HG02981 (cell line): ENCODE measurements around the gene DMTF1.
A peak's percentile ranks its signal among the peaks of the same experiment; 100 is the strongest.
"Not testable (repeated sequence)": the region's sequence is repeated elsewhere in the genome, so short reads cannot be mapped to it uniquely, and the experiment has no call there.

Source experiments
- ATAC-seq: cut with Tn5 transposase; IDR thresholded peaks from one replicate; pipeline ENCODE4 v1.9.1; 2021; ENCODE audit warnings: mild to moderate bottlenecking, moderate library complexity; ENCODE audit not compliant: unreplicated experiment

Gene DMTF1, protein sequence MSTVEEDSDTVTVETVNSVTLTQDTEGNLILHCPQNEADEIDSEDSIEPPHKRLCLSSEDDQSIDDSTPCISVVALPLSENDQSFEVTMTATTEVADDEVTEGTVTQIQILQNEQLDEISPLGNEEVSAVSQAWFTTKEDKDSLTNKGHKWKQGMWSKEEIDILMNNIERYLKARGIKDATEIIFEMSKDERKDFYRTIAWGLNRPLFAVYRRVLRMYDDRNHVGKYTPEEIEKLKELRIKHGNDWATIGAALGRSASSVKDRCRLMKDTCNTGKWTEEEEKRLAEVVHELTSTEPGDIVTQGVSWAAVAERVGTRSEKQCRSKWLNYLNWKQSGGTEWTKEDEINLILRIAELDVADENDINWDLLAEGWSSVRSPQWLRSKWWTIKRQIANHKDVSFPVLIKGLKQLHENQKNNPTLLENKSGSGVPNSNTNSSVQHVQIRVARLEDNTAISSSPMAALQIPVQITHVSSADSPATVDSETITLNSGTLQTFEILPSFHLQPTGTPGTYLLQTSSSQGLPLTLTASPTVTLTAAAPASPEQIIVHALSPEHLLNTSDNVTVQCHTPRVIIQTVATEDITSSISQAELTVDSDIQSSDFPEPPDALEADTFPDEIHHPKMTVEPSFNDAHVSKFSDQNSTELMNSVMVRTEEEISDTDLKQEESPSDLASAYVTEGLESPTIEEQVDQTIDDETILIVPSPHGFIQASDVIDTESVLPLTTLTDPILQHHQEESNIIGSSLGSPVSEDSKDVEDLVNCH

DNA sequence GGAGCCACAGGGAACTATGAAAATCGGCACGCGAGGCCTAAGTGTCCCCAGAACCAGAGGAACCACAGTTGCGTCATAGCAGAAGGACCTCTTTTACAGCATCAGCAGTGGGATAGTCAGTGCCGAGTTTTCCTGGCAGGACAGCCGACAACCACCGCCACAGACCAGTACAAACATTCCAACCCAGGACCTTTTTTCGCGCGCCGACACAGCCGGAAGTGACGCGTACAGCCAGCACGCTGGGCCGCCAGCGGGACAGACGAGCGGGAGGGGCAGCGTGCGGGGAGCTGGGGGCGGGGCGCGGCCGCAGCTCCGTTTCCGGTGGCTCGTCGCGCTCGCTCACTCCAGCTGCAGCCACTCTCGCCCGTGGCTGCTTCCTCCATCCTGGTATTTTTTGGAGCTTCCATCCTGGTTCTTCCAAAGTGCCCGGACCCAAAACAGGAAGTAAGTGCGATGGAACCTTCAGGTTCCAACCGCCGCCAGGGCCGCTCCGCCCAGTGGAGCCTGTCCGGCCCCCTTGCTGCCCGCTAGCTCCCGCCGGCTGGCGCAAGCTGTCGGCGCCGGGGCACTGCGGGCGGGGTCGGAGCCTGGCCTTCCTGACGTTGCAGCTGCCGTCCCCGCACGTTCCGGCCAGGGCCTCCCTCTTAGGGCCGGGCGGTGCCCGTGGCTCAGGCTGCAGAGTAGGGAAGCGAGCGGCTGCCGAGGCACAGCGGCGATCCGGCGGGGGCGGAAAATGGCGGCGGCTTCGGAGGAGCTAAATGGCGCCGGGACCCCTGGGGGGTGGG, at the start of gene DMTF1:
TSS of gene DMTF1 (plus strand) at position 342 of the 785 bp plus-strand sequence. CDS start 12,489 bp downstream, outside the sequence.
- peak; percentile 83 for ATAC-seq

DNA sequence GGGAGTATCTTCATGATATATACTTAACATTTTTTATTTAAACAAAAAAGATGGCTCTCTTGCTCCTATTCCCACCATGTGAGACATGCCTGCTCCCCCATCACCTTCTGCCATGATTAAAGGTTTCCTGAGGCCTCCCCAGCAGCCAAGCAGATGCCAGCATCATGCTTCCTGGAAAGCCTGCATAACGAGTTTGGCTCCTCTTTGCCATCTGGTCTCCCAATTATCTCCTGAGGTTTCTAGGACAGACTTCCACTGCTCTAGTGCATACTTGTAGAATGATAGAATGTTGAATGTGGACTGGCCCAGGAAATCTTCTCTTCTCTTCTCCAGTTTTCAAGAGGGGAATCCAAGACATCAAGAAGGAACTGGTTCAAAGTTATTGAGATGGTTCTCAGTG, 46.9 kb upstream of the DMTF1 start:
- ATAC-seq, result no peak

DNA sequence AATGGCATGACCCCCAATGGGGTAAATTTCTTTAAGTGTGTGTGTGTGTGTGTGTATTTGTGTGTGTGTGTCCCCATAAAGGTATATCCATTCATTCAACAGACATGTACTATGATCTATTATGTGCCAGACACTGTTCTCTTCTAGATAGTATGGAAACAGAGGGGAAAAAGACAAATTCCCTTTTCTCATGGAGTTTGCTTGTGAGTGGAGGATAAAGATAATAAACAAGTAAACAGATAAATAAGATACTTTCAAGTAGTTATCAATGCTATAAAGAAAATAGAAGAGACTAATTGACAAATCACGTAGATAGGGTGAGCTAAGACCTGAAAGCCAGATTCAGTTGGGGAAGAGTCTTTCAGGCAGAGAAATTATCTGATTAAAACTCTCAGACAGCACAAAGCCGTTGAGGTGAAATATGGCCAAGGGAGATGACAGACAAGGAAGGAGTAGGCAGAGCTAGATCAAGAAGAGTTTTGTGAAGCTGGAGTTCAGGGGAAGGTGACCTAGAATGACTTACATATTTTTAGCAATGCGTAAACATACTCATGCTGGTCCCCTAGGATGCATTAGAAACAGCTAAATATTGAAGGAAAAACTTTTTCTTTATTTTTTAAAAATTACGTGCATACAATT, 45.2 kb upstream of the DMTF1 start:
- no peak for ATAC-seq

DNA sequence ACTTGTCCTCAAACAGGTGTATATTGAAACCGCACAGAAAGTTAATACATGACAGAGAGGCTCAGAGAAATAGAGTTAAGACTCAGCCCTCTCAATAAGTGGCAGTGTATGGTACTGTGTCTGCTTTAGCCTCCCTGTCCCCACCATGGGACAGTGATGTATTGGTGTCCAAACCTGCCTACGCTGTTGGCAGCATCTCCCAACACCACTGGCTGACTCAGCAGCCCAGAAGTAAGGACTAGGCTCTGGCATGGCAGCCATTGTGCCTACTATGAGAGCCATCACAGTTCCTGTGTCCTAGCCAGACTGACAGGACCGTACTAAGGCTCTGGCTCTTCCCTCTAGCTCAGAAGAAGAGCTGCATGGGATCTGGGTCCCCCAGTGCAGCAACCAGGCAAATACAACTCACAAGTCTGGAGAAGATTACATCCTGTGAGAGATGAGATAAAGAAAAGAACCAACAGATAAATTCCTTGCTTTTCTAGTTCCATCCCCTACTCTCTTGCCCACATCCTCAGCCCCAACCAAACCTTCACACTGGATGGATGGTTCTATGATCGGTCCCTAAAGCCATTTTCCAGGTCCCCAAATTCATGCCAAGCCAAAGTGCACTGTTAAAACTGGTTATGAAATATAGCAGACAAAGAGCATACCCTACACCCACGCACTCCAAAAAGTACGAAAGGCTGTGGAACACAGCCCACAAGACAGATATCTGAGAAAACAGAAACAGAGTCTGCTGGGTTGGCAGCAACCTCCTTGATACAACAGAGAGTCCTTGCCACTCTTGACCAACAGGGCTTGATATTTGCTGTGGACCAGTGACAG, 44.1 kb upstream of the DMTF1 start:
- ATAC-seq, result no peak

DNA sequence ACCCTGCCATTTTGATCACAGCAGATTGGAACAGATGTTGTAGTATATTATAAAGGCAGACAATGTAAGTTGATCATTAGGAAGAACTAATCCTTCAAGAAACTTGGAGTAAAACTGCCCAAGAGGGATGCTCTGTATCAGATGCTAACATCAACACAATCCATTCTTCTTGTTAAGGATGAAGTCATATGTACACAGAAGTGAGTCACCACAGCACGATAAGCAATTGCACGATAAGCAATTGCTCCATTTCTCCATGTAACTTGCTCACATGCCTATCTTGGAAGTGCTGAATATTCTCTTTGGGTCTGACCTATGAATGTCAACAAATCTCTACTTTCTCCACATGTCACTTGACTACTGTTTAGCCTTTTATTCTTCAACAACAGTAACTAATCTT, 41.5 kb upstream of the DMTF1 start:
- ATAC-seq, result no peak

DNA sequence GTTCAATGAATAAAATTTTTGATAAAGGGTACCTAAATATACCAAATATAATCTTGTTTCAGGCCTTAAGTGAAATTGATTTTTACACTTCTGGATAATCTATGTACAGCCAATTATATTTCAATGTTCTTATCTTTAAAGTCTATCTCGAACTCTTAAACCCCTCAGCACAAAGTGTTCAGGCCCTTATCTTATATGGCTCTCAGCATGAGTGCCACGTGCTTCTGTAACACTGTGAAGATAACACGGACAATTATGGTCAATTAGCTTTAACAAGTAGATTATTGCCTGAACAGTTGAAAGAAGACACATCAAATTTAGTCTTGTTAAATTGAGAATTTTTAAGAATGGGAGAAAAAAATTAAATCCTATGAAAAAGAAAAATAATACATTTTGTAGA, 40.4 kb upstream of the DMTF1 start:
- no peak for ATAC-seq

DNA sequence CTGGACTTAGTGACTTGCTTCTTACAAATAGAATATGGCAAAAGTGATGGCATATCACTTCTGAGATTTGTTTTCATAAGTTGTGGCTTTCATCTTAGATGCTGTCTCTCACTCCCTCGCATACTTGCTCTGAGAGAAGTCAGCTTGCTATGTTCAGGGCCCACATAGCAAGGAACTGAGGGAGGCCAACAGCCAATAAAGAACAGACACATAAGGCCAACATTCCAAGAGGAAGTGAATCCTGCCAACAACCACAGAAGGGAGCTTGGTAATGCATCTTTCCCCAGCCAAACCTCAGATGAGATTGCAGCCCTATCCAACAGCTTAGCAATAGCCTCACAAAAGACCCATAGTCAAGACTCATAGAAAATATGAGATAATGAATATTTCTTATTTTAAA, 39.2 kb upstream of the DMTF1 start:
- ATAC-seq, result no peak

DNA sequence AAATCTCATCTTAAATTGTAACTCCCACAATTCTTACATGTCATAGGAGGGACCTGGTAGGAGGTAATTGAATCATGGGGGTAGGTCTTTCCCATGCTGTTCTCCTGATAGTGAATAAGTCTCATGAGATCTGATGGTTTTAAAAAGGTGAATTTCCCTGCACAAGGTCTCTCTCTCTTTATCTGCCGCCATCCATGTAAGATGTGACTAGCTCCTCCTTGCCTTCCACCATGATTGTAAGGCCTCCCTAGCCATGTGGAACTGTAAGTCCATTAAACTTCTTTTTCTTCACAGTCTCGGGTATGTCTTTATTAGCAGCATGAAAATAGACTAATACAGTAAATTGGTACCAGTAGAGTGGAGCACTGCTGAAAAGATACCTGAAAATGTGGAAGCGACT, 38.3 kb upstream of the DMTF1 start:
- ATAC-seq, result not testable (repeated sequence)

DNA sequence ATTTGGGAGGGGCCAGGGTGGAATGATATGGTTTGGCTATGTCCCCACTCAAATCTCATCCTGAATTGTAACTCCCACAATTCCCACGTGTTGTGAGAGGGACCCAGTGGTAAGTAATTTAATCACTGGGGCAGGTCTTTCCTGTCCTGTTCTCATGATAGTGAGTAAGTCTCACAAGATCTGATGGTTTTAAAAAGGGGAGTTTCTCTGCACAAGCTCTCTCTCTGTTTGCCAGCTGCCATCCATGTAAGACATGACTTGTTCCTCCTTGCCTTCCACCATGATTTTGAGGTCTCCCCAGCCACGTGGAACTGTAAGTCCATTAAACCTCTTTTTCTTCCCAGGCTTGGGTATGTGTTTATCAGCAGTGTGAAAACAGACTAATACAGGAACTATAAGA, 36.5 kb upstream of the DMTF1 start:
- not testable (repeated sequence) for ATAC-seq

DNA sequence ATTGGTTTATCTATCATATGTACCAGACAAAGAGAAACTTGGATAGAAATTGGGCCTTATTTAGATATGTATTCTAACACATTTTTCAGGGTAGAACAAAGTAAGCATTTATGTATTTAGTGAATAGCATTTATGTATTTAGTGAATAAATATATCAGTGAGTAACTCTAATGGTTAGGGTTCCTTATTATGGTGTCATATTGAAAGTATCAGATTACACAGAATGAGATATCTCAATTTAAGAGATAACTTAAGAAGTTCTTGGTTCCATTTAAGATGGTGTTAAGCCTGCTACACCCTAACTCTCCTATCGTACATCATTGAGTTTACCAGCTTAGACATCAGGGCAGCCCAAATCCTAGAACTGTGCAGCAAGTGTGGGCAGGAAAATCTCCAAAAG, 35.9 kb upstream of the DMTF1 start:
- ATAC-seq, result no peak

DNA sequence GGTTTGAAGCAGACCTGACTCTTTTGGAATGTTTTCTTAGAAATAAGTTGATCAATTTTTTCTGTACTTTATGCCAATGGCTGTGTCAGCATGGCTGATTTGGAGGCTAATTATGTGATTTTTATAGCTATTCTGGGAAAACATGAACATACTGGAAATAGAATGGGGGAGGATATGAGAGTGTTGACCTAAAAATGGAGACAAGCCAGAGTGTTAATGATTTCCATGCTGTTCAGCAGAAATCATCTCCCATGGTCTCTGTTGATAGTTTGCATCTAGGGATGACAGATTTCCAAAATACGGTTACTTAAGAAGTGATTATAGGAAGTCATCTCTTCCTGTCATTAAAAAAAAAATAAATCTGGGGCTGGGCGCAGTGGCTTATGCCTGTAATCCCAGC, 32.7 kb upstream of the DMTF1 start:
- no peak for ATAC-seq

DNA sequence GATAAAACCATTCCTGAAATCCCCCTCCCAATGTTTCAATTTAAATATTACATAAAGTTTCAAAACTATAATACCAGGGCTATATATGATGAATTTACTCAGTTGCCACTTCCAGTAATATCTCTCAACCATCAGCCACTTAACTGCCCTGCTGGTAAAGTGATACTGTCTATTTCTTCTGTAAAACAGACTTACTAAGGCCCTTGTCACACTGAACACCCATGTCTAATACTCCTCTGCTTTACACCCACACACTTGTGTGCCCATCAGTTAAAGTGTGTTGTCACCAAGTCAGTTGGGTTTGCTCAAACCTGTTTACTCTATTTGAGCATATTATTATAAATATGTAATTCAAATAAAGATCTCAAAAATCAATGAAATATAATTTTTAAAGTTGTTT, 29.1 kb upstream of the DMTF1 start:
- no peak for ATAC-seq

DNA sequence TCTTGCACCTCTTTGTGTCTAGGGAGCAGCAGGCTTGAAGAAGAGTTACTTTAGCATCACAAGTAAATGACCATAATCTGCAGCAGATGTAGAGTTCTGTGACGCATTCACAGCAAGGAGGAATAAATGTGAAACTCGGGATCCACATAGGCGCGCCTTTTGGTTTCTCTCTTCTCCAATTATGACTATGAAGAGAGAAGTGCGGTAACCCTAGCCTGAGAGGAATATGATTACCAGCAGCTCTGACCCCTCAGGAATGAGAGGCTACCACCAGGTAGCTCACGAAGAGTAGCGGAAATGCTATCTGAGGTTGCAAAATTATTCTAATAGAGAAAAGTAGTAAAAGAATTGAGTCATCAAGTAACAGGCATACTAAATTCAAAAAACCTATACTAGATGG, 25.2 kb upstream of the DMTF1 start:
- no peak for ATAC-seq

DNA sequence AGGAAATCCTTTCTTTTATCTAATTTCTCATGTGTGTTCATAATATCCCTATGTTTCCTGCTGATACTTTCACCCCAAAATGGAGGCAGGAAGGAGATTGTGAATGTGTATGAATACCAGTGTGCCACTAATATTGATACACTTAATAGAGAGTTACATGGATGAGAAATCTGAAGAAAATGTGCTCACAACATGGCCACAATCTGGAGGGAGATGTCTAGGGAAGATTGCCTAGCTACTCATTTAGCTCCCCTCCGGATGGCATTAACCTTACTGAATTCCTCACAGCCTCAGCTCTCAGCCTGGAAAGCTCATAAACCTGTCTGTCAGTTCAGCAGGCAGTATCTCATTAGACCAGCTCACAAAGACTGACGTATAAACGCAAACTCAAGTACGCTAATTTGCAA, 23.4 kb upstream of the DMTF1 start:
- no peak for ATAC-seq

DNA sequence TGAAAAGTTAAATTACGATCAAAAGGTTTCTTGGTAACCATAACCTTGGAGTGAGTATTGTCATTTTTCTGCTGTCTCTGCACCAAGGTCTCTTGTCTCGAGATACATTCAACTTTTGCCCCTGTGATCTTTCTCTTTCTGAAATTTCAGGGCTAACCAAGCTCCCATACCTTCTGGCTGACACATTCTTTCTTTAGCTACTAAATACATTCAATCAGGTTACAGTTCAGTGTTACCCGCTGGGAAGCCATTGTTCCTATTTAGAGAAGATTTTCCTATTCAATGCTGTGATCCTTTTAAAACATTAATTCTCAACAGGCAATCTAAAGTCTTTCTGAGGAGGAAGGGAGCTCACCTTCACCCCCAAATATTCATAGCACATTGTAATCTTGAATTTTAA, 22.9 kb upstream of the DMTF1 start:
- ATAC-seq, result no peak

DNA sequence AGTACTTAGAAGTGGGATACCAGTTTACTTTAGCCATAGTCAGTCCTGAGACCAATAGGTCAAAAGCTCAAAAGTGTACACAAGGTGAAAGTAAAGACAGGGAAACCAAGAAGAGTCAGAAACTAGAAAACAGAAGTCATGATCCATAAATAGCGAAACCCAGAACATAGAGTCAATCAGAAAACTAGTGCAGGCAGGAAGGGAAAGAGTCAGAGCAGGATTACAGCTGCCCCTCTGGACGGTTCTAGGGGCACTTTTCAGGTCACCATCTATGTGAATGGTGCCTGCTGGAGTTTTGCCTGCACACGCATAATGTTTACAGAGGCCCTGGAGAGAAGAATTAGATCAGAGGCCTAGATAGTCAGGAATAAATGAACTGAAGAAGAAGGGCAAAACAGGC, 22.4 kb upstream of the DMTF1 start:
- ATAC-seq, result peak; percentile 94

DNA sequence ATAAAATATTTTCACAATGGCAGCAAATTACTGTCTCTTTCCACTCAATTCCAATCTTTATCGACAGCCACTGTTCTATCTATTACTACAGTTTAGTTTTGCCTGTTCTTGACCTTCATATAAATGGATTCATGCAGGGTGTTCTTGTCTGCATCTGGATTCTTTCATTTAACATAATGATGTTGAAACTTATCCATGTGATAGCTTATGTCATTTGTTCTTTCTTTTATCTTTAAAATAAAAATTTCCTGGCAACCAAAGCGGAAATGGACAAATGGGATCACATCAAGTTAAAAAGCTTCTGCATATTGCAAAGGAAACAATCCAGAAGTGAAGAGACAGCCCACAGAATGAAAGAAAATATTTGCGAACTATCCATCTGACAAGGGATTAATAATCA, 20.5 kb upstream of the DMTF1 start:
- ATAC-seq, result no peak

DNA sequence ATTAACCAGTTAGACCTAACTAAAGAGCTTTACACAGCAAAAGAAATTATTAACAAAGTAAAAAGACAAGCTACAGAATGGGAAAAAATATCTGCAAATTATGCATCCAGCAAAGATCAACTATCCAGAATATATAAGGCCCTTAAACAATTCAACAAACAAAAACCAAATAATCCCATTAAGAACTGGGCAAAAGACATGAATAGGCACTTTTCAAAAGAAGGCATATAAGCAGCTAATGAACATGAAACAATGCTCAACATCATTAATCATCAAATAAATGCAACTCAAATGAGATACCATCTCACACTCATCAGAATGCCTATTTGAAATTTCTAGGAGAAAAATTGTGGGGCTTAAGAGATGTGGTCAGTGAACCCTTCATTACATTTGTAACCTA, 15.0 kb upstream of the DMTF1 start:
- ATAC-seq, result no peak

DNA sequence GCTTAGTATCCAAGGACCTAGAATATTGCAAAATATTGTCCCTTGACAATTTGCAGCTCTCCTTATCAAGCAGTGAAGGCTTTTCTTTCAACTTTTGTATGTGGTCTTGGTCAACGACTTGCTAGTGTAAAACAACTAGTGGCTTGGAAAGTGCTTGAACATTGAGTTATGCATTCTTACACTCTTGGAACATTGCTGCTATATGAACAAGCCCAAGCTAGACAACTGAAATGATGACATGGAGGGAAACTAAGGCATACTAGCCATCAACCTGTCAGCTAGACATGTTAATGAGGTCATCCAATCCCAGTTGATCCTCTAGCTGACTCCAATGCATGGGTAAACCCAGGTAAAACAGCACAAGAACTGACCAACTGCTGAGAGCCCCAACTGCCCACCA, 12.7 kb upstream of the DMTF1 start:
- ATAC-seq, result no peak

DNA sequence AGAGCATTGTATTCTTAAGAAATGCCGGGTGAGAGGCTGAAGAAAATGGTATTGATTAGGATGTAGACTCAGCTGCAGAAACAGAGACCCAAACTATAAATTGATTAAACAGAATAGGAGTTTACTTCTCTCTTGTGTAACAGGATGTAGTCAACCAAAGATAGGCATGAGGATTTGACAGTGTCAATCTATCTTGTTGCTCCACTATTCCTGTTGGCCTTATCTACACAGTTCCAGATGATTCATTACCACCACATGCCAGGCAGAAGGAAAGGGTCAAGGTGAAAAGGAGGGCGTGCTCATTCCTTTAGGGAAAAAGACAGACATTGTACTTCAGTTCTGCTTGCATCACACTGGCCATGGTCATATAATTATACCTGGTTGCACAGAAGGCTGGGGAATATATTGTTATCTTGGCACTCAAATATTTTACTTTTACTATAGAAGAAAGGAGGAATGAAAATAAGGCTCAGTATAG, 11.9 kb upstream of the DMTF1 start:
- ATAC-seq, result no peak
